ENCODE results near the gene LCAT.
"Not testable (repeated sequence)": the region's sequence is repeated elsewhere in the genome, so short reads cannot be mapped to it uniquely, and the experiment has no call there.

The LCAT gene, protein sequence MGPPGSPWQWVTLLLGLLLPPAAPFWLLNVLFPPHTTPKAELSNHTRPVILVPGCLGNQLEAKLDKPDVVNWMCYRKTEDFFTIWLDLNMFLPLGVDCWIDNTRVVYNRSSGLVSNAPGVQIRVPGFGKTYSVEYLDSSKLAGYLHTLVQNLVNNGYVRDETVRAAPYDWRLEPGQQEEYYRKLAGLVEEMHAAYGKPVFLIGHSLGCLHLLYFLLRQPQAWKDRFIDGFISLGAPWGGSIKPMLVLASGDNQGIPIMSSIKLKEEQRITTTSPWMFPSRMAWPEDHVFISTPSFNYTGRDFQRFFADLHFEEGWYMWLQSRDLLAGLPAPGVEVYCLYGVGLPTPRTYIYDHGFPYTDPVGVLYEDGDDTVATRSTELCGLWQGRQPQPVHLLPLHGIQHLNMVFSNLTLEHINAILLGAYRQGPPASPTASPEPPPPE

DNA sequence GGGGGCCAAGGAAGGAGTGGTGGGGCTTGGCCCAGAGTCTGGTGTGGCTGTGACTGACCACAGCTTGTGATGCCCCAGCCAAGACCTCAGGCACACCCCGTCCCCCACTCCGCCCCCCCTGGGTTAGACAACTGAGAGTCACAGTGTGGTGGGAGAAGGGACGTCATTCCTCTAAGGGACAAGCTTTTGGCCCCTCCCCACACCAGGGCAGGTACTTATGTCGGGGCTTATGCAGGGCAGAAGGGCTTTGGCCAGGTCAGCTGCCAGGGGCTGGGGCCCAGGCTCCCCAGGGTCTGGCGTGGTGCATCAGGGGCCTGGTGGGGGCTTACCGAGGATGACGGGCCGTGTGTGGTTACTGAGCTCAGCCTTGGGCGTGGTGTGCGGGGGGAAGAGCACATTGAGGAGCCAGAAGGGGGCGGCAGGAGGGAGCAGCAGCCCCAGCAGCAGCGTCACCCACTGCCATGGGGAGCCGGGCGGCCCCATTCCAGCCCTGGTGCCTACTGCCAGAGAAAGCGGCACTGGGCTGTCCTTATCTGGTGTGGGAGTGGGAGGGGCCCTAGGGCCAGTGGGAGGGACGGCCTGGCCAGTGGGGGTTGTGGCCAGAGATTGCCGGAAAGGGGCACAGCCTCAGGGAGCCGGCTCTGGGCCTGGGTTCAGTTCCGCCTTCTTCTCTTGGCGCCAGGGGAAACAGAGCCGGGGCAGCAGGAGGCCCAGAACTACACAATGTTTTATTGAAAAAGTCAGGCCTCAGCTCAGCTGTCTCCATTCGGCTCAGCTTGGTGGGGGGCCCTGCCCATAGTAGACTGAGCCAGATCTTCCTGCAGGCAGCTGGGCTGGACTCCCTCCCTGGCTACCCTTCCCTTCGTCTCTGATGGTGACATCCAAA, at the start of gene LCAT:
LCAT (minus strand) TSS at position 502 of the 886 bp plus-strand sequence; CDS start at position 483, 19 bp downstream.
- in situ Hi-C loops (cut with MboI; ENCODE audit: low sequenced_read_pairs) = no loop called here

DNA sequence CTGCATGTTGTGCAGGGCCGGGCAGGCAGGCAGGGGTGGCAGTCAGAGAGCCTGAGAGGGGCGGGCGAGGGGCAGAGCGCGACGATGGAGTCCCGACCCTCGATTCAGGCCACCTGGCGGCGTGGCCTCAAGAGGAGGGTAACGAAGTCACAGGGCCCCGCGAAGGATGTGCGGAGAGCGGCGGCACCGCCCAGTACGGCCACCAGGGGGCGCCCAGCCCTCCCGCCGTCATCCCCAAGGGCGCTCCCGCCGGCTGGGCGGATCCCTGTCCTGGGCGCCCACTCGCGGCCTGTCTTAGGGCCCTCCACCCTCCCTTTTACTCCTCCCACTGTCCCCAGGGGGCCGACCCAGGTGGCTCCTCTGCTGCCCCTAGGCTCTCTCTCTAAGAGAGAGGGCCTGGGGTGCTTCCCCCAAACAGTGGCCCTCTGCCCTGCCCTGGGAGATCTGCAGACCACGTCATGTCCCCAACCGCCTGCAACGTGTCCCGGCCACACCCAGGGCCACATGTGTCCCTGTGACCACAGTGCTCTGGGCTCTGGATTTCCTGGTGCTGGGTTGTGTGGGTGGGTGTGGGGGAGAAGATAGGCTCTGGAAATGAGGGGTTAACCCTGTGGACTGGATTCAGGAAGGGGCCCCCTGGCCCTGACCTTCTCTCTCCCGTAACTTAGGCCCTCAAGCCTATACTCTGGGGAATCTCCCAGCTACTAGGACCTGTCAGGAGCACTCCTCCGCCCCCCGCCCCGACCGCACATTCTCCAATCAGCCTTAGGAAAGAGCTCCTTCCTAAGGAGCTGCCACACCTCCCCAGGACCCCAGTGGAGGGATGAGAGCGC, 49.5 kb upstream of the LCAT start:
- in situ Hi-C loops (cut with MboI; ENCODE audit: low sequenced_read_pairs) = no loop called here

- in situ Hi-C loops (cut with MboI; ENCODE audit: low sequenced_read_pairs) = no loop called here
Observed at GRCh38 chr16:67992661-67993206, 48.8 kb upstream of the LCAT start.

DNA sequence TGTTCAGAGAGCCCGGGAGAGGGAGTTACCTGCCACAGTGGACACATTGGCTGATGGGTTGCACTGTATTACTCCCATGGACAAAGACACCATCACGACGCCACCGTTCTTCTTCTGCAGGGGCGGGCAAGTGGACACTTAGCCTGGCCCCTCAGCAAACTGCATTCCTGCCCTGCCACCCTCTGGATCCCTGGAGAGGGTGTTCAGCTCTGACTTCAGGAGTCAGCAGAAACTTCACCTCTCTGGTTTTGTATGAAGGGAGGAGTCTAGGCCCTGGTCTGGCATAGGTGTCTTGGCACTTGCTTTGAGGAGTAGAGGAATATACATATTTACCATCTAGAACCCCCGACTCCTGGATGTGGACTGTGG, 46.1 kb upstream of the LCAT start:
- in situ Hi-C loops (cut with MboI; ENCODE audit: low sequenced_read_pairs) = no loop called here

DNA sequence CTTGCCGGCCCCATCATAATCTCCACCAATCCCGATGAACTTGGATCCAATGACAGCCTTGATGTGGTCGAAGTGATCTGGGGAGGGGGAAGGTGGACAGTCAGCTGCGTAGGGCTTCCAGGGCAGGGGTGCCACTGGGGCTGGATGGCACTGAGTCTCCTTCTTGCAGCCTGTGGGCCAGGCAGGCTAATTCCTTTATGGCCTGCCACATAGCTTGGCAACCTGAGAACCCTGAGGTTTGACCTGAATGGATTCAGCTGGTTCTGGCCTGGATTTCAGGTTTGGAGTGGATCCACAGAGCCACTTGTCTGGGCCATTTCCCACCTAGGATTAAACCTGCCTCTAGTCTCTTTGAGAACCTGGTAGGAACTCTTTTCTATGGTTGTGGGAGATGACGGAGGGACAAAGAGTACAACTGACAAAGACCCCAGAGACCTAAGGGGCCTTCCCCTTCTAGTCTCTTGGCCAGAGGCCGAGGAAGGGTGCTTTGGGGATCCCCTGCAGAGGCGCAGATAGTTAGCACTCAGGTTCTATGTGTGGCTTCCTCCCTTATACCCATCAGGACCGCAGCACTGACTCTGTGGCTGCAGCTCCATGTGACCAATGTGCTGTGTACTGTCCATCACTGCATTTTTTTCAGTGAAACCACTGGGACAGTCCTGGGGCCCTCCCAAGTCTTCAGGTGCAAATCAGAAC, 45.5 kb upstream of the LCAT start:
- in situ Hi-C loops (cut with MboI; ENCODE audit: low sequenced_read_pairs) = no loop called here

DNA sequence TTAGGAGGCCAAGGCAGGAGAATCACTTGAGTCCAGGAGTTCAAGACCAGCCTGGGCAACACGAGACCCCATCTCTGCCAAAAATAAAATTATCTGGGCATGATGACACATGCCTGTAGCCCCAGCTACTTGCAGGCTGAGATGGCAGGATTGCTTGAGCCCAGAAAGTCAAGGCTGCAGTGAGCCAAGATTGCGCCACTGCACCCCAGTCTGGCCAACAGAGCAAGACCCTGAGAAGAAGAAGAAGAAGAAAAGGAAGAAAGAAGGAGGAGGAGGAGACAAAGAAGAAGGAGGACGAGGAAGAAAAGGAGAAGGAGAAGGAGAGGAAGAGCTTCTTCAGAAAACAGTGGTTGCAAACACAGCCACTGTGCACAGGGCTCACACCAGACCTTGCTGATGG, 44.8 kb upstream of the LCAT start:
- in situ Hi-C loops (cut with MboI; ENCODE audit: low sequenced_read_pairs) = no loop called here

DNA sequence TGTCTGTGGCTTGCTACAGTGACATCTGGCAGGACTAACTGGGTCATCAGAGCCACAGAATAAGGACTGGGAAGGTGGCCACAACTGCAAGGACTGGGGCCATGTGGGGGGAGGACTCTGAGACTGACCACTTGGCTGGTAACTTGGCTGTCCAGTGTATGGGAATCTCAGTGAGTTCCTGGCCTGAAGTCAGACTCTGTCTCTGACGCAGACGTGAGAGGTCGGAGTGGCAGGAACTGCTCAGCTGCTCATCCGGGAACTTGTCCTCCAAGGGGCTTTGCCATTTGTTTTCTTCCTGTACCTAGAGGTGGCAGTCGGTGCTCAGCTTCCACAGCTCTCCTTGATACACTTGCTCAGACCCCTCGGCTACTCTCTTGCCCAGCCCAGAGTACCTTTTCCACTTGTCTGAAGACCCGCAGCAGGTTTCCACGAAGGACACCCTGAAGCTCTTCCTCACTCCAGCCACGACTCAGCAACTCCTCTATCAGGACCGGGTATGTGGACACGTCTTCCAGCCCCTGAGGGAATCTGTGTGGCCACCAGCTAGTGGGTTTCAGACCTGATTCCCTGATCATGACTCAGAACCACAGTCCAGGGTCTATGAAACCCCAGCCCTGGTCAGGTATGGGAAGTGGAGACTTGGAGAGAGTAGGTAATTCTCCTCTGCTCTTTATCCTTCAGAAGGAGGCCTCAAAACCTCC, 43.7 kb upstream of the LCAT start:
- in situ Hi-C loops (cut with MboI; ENCODE audit: low sequenced_read_pairs) = no loop called here

GRCh38 chr16:67986949-67987348, 43.0 kb upstream of the LCAT start:
- in situ Hi-C loops (cut with MboI; ENCODE audit: low sequenced_read_pairs) = no loop called here

- in situ Hi-C loops (cut with MboI; ENCODE audit: low sequenced_read_pairs) = no loop called here
Observed at GRCh38 chr16:67982011-67982696, 38.2 kb upstream of the LCAT start.

DNA sequence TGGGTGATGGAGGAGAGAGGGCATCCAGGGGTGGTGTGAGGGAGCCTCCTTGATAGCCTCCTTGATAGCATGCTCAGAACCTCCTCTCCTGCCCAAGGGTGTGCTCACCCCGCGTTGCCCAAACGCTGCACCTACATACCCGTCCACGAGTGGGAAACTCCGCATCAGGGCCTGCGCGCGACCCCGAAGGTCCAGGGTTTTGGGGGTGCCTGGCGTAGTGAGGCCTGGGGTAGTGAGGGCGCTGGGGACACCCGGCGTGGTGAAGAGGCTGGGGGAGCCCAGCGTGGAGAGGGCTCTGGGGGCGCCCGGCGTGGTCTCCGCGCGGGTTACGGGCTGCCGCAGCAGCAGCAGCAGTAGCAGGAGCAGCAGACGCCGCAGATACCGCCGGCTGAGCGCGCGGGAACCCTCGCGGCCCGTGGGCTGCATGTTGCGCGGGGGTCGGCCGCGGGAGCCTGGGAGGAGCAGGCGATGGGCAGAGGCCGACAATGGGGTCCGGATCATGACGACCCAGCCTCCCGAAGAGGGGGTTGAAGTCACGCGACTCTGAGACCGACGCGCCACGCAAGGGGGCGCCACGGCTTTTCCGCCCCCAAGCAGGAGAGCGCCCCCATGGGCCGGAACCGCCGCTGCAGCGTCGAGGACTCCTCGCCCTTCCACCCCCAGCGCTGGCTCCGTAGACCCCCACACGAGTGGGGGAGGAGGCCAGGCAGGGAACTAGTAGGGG, 36.2 kb upstream of the LCAT start, which contains the start of gene DPEP3:
DPEP3 (minus strand) TSS at position 545 of the 724 bp plus-strand sequence; CDS start at position 426, 119 bp downstream.
- in situ Hi-C loops (cut with MboI; ENCODE audit: low sequenced_read_pairs) = no loop called here

GRCh38 chr16:67977469-67978227, 33.7 kb upstream of the LCAT start:
- in situ Hi-C loops (cut with MboI; ENCODE audit: low sequenced_read_pairs) = no loop called here

DNA sequence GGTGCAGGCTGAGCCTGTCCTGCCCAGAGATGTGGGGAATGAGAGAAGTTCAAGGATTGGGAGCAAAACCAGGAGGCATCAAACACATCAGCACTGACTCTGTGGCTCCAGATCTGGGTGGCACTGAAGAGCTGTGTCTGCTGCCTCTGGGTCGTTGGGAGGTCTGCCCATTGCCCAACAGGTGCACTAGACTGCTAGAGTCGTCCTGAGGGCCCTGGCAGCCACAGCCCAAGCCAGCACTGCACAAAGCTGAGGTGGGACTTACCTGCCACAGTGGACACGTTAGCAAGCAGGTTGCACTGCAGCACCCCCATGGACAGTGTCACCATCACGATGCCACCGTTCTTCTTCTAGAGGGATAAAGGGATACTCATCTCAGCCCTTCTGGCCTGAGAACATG, 33.1 kb upstream of the LCAT start:
- in situ Hi-C loops (cut with MboI; ENCODE audit: low sequenced_read_pairs) = no loop called here

GRCh38 chr16:67976205-67976604, 32.3 kb upstream of the LCAT start:
- in situ Hi-C loops (cut with MboI; ENCODE audit: low sequenced_read_pairs) = no loop called here

GRCh38 chr16:67975321-67976105, 31.6 kb upstream of the LCAT start:
- in situ Hi-C loops (cut with MboI; ENCODE audit: low sequenced_read_pairs) = no loop called here

- in situ Hi-C loops (cut with MboI; ENCODE audit: low sequenced_read_pairs) = not testable (repeated sequence)
Observed at GRCh38 chr16:67972285-67972684, 28.4 kb upstream of the LCAT start.

DNA sequence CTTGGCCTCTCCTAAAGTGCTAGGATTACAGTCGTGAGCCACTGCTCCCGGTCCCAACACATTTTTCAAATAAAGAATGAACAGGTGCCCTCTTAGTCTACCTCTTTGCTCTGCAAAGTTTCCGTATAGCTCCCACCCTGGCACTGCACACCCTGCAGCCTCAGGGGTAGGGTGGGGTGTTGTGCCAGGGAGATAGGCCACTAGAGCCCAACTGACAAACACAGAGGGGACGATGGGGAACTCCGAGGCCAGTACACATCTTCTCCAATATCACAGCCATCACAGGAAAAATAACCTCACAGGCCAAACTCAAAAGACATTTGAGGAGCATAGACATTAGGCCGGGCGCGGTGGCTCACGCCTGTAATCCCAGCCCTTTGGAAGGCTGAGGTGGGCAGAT, 27.2 kb upstream of the LCAT start:
- in situ Hi-C loops (cut with MboI; ENCODE audit: low sequenced_read_pairs) = no loop called here
